ENCODE data around the gene FAM20C. TPM values are rescaled to one million over a fixed set of nuclear protein-coding genes. Genes with fewer than 3 reads are reported as not detected.
A peak's percentile ranks its signal among the peaks of the same experiment; 100 is the strongest.

FAM20C gene
- total RNA-seq, 4 donors from 2014 or later: 41.9 to 87.5 (median 73.6) TPM

- Histone ChIP-seq H3K4me1 (peaks cover 2 to 71% (median 29%) of the 10 kb centered on the region in 3 donors), H3K4me3 (no peak overlapping the region), H3K9me3 (no peaks in the 10 kb centered on the region), H3K27me3 (no peaks in the 10 kb centered on the region), H3K36me3 (peaks cover 0 to 29% of the 10 kb centered on the region in 2 donors), H3K27ac (peak overlapping the region in 3 of 4 donors; percentile 71 to 82 (median 74))
- TF ChIP-seq POLR2A (IDR thresholded peaks at IDR 0.05) (no peak), CTCF (IDR thresholded peaks at IDR 0.05) (peak in 2 of 4 experiments; percentile 15 to 39), POLR2AphosphoS5 (IDR thresholded peaks at IDR 0.05) (peak; percentile 14), EP300 (IDR thresholded peaks at IDR 0.05) (no peak)
- ATAC-seq: peak; percentile 40
- 67% methylated on average over 10 of the region's 28 CpGs; no CpG with 5 or more reads in 1 of the 2 donors for WGBS, 2 donors (ENCODE audit: low coverage in 1 of 2)
Measured at GRCh38 chr7:220151-220841, 27.9 kb downstream of the FAM20C start.

- TF ChIP-seq CTCF (IDR thresholded peaks at IDR 0.05): no peak
- H3K27me3 ChIP-seq: no peaks in the 10 kb centered on the region
- H3K4me3 ChIP-seq: no peak overlapping the region
- no peak for ATAC-seq
- H3K27ac ChIP-seq: peak overlapping the region in 3 of 4 donors; percentile 25 to 62 (median 34)
- peaks cover 0 to 29% of the 10 kb centered on the region in 2 donors for H3K36me3 ChIP-seq
- peaks cover 2 to 66% (median 34%) of the 10 kb centered on the region in 3 donors for H3K4me1 ChIP-seq
- 20% methylated on average over 1 of the region's 15 CpGs; no CpG with 5 or more reads in 1 of the 2 donors for WGBS, 2 donors (ENCODE audit: low coverage in 1 of 2)
- H3K9me3 ChIP-seq: no peaks in the 10 kb centered on the region
Measured at GRCh38 chr7:221978-222715, 29.8 kb downstream of the FAM20C start.

GRCh38 chr7:222716-223041 lies 30.3 kb downstream of the FAM20C start:
- Histone ChIP-seq H3K9me3 (no peaks in the 10 kb centered on the region), H3K27me3 (no peaks in the 10 kb centered on the region), H3K4me1 (peaks cover 2 to 66% (median 32%) of the 10 kb centered on the region in 3 donors), H3K36me3 (peaks cover 0 to 29% of the 10 kb centered on the region in 2 donors), H3K27ac (peak overlapping the region in 2 of 4 donors; percentile 25 to 62), H3K4me3 (no peak overlapping the region)
- no peak for TF ChIP-seq CTCF (IDR thresholded peaks at IDR 0.05)
- no peak for TF ChIP-seq POLR2A (IDR thresholded peaks at IDR 0.05)
- peak; percentile 29 for TF ChIP-seq POLR2AphosphoS5 (IDR thresholded peaks at IDR 0.05)
- no peak for TF ChIP-seq EP300 (IDR thresholded peaks at IDR 0.05)
- 53 to 75% methylated on average over 3 to 10 of the region's 10 CpGs for WGBS, 2 donors (ENCODE audit: low coverage in 1 of 2)
- no peak for ATAC-seq

- 72 to 74% methylated on average over 5 to 10 of the region's 34 CpGs for WGBS, 2 donors (ENCODE audit: low coverage in 1 of 2)
- H3K4me1 ChIP-seq: peaks cover 2 to 66% (median 37%) of the 10 kb centered on the region in 3 donors
- no peak for ATAC-seq
Measured at GRCh38 chr7:223118-223800, 30.9 kb downstream of the FAM20C start.

More at GRCh38 chr7:223118-223800, 30.9 kb downstream of the FAM20C start:
- H3K36me3 ChIP-seq: peaks cover 0 to 25% of the 10 kb centered on the region in 2 donors
- H3K27me3 ChIP-seq: no peaks in the 10 kb centered on the region
- H3K4me3 ChIP-seq: no peak overlapping the region
- TF ChIP-seq POLR2A (IDR thresholded peaks at IDR 0.05) (no peak), EP300 (IDR thresholded peaks at IDR 0.05) (no peak), POLR2AphosphoS5 (IDR thresholded peaks at IDR 0.05) (no peak), CTCF (IDR thresholded peaks at IDR 0.05) (no peak)
- H3K27ac ChIP-seq: peak overlapping the region in 1 of 4 donors; percentile 43
- H3K9me3 ChIP-seq: no peaks in the 10 kb centered on the region

All from gastroesophageal sphincter (tissue), 4 donors.